Measurements from ENCODE around the gene DOK7. TPM values are rescaled to one million over a fixed set of nuclear protein-coding genes. Genes with fewer than 3 reads are reported as not detected.
A peak's percentile ranks its signal among the peaks of the same experiment; 100 is the strongest.

DOK7 gene
- total RNA-seq, 2 donors from 2014 or later: 8.2 to 16.4 TPM

DNA sequence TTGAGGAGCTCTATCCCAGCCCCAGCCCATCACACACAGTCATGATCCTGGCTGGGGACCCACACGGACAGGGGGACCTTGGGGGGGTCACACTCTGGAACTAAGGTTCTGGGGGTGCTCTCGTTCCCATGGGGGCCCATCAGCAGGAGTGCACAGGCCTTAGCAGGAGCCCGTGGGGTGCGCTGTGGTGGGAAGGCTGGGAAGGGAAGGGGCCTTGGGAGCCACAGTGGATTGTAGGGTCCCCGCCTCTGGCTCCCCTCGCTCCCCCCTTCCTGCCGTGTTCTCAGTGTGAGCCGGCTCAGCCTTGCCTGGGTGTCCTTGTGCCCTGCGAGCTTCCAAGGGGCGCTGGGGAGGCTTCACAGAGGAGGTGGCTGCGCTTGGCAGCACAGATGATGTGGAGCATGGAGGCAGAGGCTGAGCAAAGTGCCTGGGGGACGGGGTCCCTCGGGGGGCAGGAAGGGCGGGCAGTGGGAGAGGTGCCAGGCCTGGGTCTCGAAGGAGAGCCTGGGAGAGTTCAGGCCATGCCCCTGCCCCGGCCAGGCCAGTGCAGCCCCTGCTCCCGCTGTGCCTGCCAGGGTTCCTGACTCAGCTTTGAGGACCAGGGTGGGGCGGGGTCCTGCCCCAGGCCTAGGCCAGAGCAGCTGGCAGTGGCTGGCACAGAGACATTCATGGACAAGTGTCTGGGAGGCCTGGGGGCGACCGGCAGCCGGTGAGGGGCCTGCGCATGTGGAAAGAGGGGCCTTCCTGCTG, 26.9 kb upstream of the DOK7 start:
- no peaks in the 10 kb centered on the region for H3K4me1 ChIP-seq (replicated peaks)
- no peaks in the 10 kb centered on the region for H3K27me3 ChIP-seq (replicated peaks; ENCODE audit: insufficient read depth)
- TF ChIP-seq, protein P1, sequence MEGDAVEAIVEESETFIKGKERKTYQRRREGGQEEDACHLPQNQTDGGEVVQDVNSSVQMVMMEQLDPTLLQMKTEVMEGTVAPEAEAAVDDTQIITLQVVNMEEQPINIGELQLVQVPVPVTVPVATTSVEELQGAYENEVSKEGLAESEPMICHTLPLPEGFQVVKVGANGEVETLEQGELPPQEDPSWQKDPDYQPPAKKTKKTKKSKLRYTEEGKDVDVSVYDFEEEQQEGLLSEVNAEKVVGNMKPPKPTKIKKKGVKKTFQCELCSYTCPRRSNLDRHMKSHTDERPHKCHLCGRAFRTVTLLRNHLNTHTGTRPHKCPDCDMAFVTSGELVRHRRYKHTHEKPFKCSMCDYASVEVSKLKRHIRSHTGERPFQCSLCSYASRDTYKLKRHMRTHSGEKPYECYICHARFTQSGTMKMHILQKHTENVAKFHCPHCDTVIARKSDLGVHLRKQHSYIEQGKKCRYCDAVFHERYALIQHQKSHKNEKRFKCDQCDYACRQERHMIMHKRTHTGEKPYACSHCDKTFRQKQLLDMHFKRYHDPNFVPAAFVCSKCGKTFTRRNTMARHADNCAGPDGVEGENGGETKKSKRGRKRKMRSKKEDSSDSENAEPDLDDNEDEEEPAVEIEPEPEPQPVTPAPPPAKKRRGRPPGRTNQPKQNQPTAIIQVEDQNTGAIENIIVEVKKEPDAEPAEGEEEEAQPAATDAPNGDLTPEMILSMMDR (IDR thresholded peaks at IDR 0.05): no peak
- TF ChIP-seq POLR2A (IDR thresholded peaks at IDR 0.05) (no peak), POLR2AphosphoS5 (IDR thresholded peaks at IDR 0.05) (no peak)
- no peaks in the 10 kb centered on the region for H3K36me3 ChIP-seq
- H3K9me3 ChIP-seq: no peaks in the 10 kb centered on the region
- intact Hi-C loops (cut with DNase I): no loop called here
- peak overlapping the region; percentile 33 to 63 for H3K27ac ChIP-seq
- DNase-seq (ENCODE audit: low spot score): no peak
- 76% methylated on average over 22 of the region's 22 CpGs for WGBS
- H3K4me3 ChIP-seq: no peak overlapping the region

DNA sequence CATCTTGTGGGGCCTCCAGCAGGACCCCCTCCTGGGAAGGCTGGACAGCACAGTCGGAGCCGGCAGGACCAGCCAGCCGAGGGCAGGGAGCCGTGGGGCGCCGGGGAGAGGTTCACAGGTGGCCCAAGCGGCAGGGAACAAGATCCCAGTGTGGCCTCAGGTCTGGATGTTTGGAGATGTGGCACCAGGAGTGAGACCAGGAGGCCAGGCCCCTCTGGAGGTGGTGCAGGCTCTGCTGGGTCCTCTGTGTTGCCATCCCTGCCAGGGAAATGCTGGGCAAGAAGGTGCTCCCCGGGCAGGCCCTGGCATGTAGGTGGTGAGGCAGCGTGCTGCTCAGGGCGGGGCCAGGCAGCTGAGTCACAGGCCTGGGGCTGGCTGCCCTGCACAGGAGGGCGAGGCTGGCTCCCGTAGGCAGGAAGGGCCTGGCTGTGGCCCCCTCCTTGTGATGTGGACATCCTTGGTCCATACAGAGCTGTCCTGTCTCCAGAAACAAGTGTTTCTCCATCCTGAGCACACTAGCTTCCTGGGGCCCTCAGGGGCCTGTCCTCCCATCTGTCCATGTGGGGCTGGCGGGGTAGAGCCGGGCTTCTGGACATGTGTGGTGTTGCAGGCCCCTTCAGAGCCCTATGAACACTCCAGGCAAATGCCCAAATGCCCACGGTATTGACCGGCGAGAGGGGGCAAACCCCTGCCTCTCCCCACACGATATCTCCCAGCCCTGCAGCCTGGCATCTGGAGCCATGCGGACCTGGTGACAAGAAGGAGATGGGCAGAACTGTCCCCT, 26.1 kb upstream of the DOK7 start:
- Histone ChIP-seq H3K27me3 (replicated peaks; ENCODE audit: insufficient read depth) (no peaks in the 10 kb centered on the region), H3K36me3 (no peaks in the 10 kb centered on the region), H3K4me1 (replicated peaks) (no peaks in the 10 kb centered on the region), H3K9me3 (no peaks in the 10 kb centered on the region), H3K27ac (peak overlapping the region; percentile 33 to 63), H3K4me3 (no peak overlapping the region)
- intact Hi-C loops (cut with DNase I): no loop called here
- TF ChIP-seq, protein P1 (IDR thresholded peaks at IDR 0.05): no peak
- TF ChIP-seq POLR2AphosphoS5 (IDR thresholded peaks at IDR 0.05): peak; percentile 80
- TF ChIP-seq POLR2A (IDR thresholded peaks at IDR 0.05): peak; percentile 59
- 56% methylated on average over 15 of the region's 19 CpGs for WGBS
- DNase-seq (ENCODE audit: low spot score): peak; percentile 90

DNA sequence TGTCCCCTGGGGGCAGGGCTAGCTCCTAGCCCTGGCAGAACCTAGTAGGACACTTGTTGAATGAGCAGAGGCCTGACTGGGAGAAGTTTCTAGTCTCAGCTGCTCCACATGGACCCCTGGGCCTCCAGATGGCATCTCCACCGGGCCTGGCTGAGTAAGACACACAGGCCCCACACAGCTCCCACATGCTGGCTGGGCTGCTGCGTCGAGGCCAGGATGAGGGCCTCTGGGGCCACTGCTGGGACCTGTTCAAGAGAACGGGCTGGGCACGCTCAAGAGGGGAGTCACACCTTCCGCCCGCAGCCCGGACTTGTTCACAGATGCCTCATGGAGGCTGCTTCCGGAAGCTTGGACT, 25.5 kb upstream of the DOK7 start:
- peak overlapping the region in 1 of 2 donors; percentile 21 for H3K27ac ChIP-seq
- 82% methylated on average over 7 of the region's 9 CpGs for WGBS
- no peak overlapping the region for H3K4me3 ChIP-seq
- TF ChIP-seq POLR2A (IDR thresholded peaks at IDR 0.05) (no peak), POLR2AphosphoS5 (IDR thresholded peaks at IDR 0.05) (no peak)
- TF ChIP-seq, protein P1 (IDR thresholded peaks at IDR 0.05): no peak
- H3K9me3 ChIP-seq: no peaks in the 10 kb centered on the region
- H3K36me3 ChIP-seq: no peaks in the 10 kb centered on the region
- DNase-seq (ENCODE audit: low spot score): no peak
- H3K4me1 ChIP-seq (replicated peaks): no peaks in the 10 kb centered on the region
- intact Hi-C loops (cut with DNase I): no loop called here
- H3K27me3 ChIP-seq (replicated peaks; ENCODE audit: insufficient read depth): no peaks in the 10 kb centered on the region

DNA sequence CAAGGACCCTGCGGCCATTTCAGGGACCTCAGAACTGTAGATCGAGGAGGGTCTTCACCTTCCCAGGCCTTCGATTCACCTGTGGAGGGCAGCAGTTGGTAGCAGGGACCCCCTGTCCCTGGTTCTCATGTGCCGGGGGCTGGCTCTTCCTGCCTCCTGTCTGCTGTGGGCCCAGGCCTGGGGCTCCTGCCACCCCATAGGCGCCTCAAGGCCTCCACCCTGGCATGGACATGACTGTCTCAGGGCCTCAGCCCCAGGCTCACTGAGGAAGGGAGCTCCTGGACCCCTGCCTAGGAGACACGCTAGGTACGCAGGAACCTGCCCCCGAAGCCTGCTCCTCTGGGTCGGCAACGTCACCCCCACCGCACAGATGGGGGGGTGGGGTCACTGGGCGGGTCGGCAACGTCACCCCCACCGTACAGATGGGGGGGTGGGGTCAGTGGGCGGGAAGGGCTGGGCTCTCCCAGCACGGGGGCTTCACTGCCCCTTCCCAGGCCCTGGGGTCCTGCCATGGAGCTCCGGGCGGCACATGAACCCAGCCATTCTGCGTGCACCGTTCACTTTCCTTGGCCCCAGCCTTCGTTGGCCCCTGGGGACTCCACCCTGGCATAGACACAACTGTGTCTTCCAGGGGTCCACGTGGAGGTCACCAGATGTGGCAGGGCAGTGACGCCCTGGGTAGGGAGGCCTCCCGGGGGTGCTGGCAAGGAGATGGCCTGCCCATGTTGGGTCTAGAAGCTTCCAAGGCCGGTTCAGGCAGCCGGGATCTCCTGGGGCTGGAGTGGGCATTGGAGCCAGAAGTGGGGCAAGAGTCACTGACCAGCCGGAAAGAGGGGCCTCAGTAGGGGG, 24.9 kb upstream of the DOK7 start:
- H3K27ac ChIP-seq: no peak overlapping the region
- TF ChIP-seq POLR2A (IDR thresholded peaks at IDR 0.05) (no peak), POLR2AphosphoS5 (IDR thresholded peaks at IDR 0.05) (no peak)
- TF ChIP-seq, protein P1 (IDR thresholded peaks at IDR 0.05): no peak
- no peaks in the 10 kb centered on the region for H3K27me3 ChIP-seq (replicated peaks; ENCODE audit: insufficient read depth)
- intact Hi-C loops (cut with DNase I): no loop called here
- no peak overlapping the region for H3K4me3 ChIP-seq
- H3K9me3 ChIP-seq: no peaks in the 10 kb centered on the region
- DNase-seq (ENCODE audit: low spot score): no peak
- no peaks in the 10 kb centered on the region for H3K4me1 ChIP-seq (replicated peaks)
- 68% methylated on average over 28 of the region's 28 CpGs for WGBS
- no peaks in the 10 kb centered on the region for H3K36me3 ChIP-seq
